ENCODE measurements around the gene CTXN2.

DNA sequence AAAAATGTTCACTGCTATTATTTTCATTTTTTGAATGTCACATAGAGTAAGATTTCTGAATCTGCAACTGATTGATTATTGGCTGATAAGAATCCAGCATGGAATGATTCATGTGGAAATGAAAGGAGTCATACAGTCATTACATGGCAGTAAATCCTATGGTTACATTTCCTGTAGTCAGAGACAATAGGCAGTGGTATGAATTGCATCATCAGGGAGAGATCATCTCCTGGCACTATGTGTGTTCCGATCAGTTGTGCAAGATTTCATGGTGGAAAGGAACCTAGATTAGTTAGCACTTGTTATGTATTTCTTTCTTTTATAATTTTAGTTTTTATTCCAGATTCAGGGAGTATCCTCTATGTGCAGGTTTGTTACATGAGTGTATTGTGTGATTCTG is 53.5 kb downstream of the CTXN2 start:
- TF ChIP-seq, protein P1, sequence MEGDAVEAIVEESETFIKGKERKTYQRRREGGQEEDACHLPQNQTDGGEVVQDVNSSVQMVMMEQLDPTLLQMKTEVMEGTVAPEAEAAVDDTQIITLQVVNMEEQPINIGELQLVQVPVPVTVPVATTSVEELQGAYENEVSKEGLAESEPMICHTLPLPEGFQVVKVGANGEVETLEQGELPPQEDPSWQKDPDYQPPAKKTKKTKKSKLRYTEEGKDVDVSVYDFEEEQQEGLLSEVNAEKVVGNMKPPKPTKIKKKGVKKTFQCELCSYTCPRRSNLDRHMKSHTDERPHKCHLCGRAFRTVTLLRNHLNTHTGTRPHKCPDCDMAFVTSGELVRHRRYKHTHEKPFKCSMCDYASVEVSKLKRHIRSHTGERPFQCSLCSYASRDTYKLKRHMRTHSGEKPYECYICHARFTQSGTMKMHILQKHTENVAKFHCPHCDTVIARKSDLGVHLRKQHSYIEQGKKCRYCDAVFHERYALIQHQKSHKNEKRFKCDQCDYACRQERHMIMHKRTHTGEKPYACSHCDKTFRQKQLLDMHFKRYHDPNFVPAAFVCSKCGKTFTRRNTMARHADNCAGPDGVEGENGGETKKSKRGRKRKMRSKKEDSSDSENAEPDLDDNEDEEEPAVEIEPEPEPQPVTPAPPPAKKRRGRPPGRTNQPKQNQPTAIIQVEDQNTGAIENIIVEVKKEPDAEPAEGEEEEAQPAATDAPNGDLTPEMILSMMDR (IDR thresholded peaks at IDR 0.05), result no peak
- TF ChIP-seq POLR2AphosphoS5 (IDR thresholded peaks at IDR 0.05; ENCODE audit: low read depth, low read length) (no peak), SIN3A (IDR thresholded peaks at IDR 0.05; ENCODE audit: borderline replicate concordance, insufficient read depth, low read depth, low read length) (no peak), TCF7L2 (IDR thresholded peaks at IDR 0.05; ENCODE audit: low read depth, low read length) (no peak)

All from Panc1 (cell line).